ENCODE results near the gene TNFRSF14. TPM values are rescaled to one million over a fixed set of nuclear protein-coding genes. Genes with fewer than 3 reads are reported as not detected.
A peak's percentile ranks its signal among the peaks of the same experiment; 100 is the strongest.

Gene TNFRSF14
- 11.8 and 19.3 TPM in 2 replicates for polyA plus RNA-seq (2011; rRNA removed)
- polyA minus RNA-seq (2011; rRNA and poly(A)+ RNA removed) = 10.3 and 11.1 TPM in 2 replicates

- ChIA-PET POLR2A (no interaction called here), CTCF (interaction anchor here (1.4 to 3.2 kb wide), 5 partner anchors 9 to 362 kb away, joined by 3 to 28 read pairs (median 4); partner anchors contain the start of gene FAAP20)
- no peaks in the 10 kb centered on the region for H3K27me3 ChIP-seq (ENCODE audit: control insufficient read depth, insufficient read depth, low read length)
- TF ChIP-seq CTCF (IDR thresholded peaks at IDR 0.05; ENCODE audit: insufficient read depth, low read depth, low read length) = peak; percentile 28
- no peak for DNase-seq (ENCODE audit: low read depth)
- H3K4me3 ChIP-seq (ENCODE audit: low read depth, low read length) = peak within 1 kb of the TSS; percentile 56
- no peaks in the 10 kb centered on the region; the same call in 1 of the 2 replicates for H3K36me3 ChIP-seq (ENCODE audit: control insufficient read depth, insufficient read depth, low read length)
Measured at GRCh38 chr1:2556277-2556677, at the start of gene TNFRSF14. TSS of gene TNFRSF14 (plus strand) at chr1:2556371. CDS start at chr1:2556665, 294 bp downstream.

DNA sequence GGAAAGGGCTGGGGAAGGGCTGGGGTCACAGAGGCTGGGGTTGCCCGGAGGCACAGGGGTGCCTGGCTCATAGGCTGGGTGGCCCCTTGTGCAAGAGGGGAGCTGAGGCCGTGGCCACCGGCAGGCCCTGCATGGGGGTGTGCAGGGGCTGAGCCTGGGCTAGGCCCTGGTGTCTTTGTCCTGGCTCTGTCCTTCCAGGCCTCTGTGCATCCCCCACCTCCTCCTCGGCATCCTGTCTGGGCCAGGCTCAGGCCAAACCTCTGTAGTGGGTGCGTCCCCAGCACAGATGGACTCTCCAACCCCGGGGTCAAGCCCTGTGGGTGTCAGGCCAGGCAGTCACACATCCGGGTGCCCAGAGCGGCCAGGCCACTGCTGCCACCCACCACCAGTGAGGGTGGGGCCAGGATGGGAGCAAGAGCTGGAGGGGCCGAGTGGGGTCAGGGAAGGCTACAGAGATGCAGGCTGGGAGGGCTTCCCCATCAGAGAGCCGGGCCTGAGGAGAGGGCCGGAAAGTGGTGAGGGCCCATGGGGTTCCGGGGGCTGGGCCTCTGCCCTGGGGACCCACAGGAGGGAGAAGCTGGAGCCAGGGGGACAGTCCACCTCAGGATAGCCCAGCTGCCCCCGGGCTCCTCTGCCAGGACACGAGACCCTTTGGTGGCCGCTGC lies 49.1 kb upstream of the TNFRSF14 start:
- POLR2A ChIA-PET = no interaction called here

DNA sequence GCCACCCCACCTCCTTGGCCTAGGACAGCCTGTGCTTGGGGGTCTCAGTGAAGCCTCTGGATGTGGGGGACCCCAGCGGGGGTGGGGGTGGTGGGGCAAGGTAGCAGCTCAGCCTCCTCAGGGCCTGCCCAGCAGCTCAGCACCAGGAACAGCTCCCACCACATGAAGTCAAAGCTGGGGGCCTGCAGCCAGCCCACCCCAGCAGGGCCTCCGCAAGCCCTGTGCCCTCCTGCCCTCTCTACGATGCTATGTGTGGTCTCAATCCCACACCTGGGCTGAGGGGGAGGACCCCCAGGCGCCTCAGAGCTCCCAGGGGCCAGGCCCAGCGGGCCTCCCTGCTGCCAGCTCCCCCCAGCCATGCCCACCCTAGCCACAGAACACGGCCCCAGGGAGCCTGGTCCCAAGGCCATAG lies 48.4 kb upstream of the TNFRSF14 start:
- no peak for DNase-seq (ENCODE audit: low read depth)
- POLR2A ChIA-PET = no interaction called here
- Histone ChIP-seq H3K27me3 (ENCODE audit: control insufficient read depth, insufficient read depth, low read length) (peaks cover 10% of the 10 kb centered on the region), H3K36me3 (ENCODE audit: control insufficient read depth, insufficient read depth, low read length) (peaks cover 23% of the 10 kb centered on the region), H3K4me3 (ENCODE audit: low read depth, low read length) (no peak overlapping the region)
- TF ChIP-seq CTCF (IDR thresholded peaks at IDR 0.05; ENCODE audit: insufficient read depth, low read depth, low read length) = no peak
- CTCF ChIA-PET = interaction anchor here (1.2 kb wide), 1 partner anchor 17 kb away, joined by 3 read pairs; no protein-coding TSS in a partner anchor

More for the DNA sequence above, 49.1 kb upstream of the TNFRSF14 start:
- CTCF ChIA-PET = interaction anchor here (1.2 kb wide), 1 partner anchor 17 kb away, joined by 3 read pairs; no protein-coding TSS in a partner anchor
- DNase-seq (ENCODE audit: low read depth) = no peak
- Histone ChIP-seq H3K36me3 (ENCODE audit: control insufficient read depth, insufficient read depth, low read length) (peaks cover 20% of the 10 kb centered on the region), H3K4me3 (ENCODE audit: low read depth, low read length) (no peak overlapping the region), H3K27me3 (ENCODE audit: control insufficient read depth, insufficient read depth, low read length) (peaks cover 10% of the 10 kb centered on the region)
- TF ChIP-seq CTCF (IDR thresholded peaks at IDR 0.05; ENCODE audit: insufficient read depth, low read depth, low read length) = no peak

DNA sequence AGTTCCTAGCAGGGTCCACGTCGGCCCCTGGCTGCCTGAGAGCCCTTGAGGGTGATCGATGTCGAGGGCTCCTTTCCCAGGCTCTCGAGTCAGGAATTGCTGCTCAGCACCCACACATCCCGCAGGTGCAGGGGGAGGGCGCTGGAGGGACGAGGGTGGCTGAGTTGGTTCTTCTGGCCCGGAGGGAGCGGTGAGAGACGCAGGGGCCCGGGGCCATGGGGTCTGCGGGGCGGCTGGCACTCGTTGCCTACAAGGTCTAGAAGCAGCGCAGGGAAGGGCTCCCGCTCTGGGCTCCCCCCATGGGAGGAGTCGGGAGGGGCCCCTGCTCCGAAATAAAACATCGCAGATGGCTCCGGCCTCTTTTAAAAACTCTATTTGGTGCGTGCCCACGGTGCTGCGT lies 48.0 kb upstream of the TNFRSF14 start:
- H3K36me3 ChIP-seq (ENCODE audit: control insufficient read depth, insufficient read depth, low read length) = peaks cover 23% of the 10 kb centered on the region
- H3K4me3 ChIP-seq (ENCODE audit: low read depth, low read length) = no peak overlapping the region
- DNase-seq (ENCODE audit: low read depth) = no peak
- H3K27me3 ChIP-seq (ENCODE audit: control insufficient read depth, insufficient read depth, low read length) = peaks cover 6% of the 10 kb centered on the region; the same call in 1 of the 2 replicates
- POLR2A ChIA-PET = no interaction called here
- CTCF ChIA-PET = interaction anchor here (1.2 kb wide), 1 partner anchor 16 kb away, joined by 3 read pairs; no protein-coding TSS in a partner anchor
- TF ChIP-seq CTCF (IDR thresholded peaks at IDR 0.05; ENCODE audit: insufficient read depth, low read depth, low read length) = no peak

DNA sequence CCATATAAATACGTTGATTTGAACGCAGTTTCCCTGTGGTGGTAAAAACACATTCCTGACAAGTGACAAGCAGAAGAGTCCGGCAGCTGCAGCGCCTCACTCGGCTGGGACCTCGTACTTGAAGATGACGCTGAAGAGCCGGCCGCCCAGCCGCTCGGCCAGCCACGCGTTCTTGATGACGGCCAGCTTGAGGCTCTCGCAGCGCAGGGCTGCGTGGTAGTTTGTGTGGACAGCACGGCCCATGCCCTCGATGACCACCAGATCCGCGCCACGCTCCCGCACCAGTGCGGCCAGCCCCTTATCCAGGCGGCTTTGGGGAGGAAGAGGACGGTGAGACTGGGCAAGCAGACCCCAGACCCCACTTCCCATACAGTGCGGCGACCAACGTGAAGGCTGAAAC lies 47.4 kb upstream of the TNFRSF14 start:
- no peak for DNase-seq (ENCODE audit: low read depth)
- POLR2A ChIA-PET = no interaction called here
- CTCF ChIA-PET = no interaction called here
- H3K36me3 ChIP-seq (ENCODE audit: control insufficient read depth, insufficient read depth, low read length) = peaks cover 27% of the 10 kb centered on the region
- no peak for TF ChIP-seq CTCF (IDR thresholded peaks at IDR 0.05; ENCODE audit: insufficient read depth, low read depth, low read length)
- no peak overlapping the region for H3K4me3 ChIP-seq (ENCODE audit: low read depth, low read length)
- peaks cover 6% of the 10 kb centered on the region; the same call in 1 of the 2 replicates for H3K27me3 ChIP-seq (ENCODE audit: control insufficient read depth, insufficient read depth, low read length)
